ENCODE data around the gene RHBDF2.

The RHBDF2 gene

DNA sequence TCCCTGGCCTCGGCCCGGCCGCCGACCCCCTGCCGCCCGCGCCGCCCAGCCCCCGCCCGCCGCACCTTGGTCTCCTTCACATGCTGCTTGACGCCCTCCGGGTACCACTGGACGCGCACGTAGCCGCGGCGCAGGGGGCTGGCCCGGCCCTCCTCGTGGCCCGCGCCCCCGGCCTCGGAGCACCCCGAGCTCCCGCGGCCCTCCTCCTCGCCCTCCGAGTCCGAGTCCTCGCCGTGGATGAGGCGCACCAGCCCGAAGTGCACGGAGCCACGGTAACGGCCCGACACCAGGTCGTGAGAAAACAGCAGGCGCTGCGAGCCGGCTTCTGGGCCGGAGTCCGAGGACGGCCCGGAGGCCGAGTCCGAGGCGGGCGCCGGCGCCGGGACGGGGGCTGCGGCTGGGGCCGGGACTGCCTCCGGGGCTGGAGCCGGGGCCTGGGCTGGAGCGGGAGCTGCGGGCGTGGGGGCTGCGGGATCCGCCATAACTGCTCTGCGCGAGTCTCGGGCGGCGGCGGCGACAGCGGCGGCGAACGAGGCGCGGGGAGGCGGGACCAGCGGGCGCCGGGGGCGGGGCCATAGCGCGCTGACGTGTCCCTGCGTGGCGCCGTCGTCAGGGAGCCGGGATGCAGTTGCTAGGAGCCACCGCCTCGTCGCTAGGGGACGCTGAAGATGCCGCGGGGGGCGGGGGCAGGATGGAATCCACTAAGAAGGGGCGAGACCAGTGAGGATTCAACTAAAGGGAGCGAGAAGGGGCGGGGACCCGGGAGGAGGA is 48.4 kb downstream of the RHBDF2 start, which contains the start of gene UBE2O:
TSS of gene UBE2O (minus strand) at position 493 of the 771 bp plus-strand sequence. CDS start at position 482, 11 bp downstream.
- FAIRE-seq, result no peak

DNA sequence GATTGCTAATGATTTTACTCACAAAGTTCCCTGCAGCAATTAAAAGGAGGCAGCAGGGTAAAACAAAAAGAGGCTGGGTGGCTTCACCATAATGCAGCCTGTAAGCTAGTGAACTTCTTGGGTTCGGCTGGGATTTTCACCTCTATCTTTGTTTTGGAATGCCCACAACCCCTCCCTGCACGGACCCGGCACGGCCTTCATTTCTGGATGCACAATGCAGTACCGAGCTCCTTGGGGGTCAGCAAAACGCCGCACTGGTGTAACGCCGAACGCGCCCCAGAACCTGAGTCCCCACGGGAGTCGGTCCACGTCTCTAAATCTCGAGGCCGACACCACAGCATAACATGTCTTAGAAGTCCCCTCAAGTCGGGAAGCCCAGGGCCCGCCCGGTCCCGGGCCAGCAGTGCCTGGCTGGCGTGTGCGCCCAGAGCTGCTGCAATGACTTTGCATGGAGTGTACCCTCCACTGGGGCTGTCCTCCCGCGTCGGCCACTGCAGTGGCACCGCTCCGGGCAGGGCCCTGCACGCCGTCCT is 49.0 kb downstream of the RHBDF2 start:
- no peak for FAIRE-seq

DNA sequence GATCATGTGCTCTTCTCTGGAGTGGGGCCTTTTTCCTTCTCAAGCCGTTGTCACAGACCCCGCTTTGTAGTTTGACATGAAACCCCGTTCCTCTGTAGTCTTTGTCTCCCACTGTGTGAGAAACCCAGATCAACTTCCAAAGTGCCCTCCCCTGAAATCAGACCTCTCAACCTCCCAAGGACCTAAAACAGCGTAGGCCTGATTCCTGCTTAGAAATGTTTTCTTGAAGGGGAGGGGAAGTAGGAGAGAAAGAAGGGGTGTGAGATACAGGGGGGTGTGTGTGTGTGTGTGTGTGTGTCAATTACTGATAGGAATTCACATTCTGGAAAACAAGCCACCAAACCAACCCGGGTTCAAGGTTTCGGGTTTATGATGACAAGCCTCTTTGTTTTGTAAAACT is 49.7 kb downstream of the RHBDF2 start:
- no peak for FAIRE-seq

- FAIRE-seq, result no peak
These were observed 52.1 kb downstream of the RHBDF2 start for GRCh38 chr17:76449126-76449525.

GRCh38 chr17:76447931-76448652 is 53.1 kb downstream of the RHBDF2 start:
- FAIRE-seq, result no peak

DNA sequence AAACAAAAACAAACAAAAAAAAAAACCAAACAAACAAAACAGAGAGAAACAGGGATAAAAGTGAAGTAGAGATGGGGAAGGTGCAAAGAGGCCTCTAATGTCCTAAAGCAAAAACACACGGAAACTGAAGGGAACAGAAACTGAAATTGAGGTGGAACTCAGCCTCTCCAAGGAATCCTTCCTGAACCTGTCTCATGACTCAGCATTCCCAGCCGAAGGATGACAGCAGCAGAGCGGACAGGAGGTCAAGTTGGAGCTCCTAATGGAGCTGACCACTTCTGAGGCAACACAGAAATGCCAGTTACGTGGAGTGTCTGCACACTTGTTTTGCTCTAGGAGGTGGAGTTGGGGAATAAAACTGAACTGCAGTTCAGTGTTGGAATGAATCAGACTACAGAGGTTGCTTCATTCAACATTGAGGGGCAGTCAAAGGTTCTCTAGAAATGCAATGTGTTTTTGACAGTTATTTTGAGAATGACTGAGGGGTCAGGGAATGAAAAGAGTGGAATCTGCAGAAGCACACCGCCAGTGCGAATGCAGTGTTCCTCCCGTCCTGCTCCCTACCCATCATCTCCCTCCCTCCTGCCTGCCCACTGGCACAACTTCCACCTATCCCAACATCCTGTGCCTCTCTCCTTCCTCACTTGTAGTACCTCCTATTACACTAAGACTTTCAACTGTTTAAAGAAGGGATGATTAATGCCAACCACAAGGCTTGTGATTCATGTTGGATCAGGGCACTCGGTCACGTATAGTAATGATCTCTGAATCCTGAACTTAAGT is 54.6 kb downstream of the RHBDF2 start:
- FAIRE-seq, result no peak

GRCh38 chr17:76445697-76446448 is 55.4 kb downstream of the RHBDF2 start:
- no peak for FAIRE-seq

DNA sequence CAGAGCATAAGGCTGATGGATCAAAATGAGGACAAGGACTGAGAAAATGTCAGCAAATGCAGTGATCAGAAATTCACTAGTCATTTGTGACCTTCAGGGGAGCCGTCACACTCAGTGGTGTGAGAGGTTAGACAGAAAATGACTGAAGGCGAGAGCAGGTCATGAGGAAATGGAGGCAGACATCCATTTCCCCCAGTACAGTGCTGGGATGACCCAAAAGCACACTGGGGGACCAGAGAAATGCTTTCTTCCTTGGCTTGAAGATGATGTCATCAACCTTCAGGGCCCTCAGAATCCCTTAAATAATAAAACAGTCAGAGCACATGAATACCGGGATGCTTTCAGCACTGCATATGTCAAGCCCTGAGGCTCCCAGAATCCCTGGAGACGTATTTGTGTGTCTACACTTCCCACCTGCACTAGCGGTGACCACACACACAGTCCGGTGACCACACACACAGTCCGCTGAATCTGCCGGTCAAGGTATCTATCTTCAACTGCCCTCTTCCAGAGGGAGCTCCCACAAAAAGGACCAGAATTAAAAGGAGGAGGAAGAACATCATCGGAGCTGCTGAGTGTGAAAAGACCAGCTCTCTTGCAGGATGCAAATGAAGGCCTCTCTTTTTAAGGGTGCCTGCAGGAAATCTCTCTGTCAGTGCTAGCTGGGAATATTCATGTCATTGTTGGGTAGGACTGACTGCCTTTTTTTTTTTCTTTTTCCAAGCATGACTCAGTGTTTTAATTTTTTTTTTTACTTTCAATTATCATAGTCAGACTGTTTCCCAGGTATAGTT is 56.5 kb downstream of the RHBDF2 start:
- FAIRE-seq, result no peak

DNA sequence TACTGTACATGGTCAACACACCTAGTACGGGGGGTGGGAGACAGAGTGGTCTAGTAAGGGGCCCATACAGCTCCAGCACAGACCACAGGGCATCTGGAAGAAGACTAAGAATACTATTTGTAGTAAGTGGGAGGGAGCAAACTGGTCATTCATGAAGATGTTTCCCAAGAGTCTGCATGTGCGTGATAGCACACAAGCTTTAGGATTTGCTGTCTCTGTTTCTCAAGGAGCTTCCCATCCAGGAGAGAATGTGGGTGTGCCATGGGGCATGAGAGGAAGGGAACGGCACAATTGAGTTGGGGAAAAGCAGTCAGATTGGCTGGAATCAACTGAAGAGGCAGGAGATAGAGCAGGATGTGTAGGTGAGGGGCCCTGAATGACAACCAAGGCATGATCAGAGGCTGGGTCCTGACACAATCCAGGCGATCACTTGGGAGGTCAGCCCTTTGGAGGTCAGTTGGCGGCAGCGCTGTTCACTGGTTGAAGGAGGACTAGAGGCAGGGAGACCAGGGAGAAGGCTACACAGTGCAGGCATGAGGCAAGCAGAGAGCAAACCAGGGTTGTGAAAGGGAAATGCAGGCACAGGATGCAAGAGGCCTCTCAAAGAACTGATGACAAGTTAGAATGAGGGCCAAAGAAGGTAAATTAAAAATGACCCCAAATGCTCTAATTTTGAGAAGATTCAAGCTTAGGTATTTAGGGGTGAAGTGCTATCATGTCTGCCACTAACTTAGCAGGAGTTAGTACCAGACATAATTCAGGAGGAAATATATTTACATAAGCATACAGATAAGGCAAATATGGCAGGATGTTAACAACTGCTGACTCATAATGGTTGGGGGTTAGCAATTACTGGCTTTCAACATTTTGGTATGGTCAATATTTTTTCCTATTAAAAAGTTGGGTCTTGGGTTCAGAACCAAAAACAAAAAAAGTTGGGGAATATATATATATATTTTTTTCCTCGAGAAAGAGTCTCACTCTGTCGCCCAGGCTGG is 58.6 kb downstream of the RHBDF2 start:
- FAIRE-seq, result no peak

- no peak for FAIRE-seq
These were observed 59.4 kb downstream of the RHBDF2 start for GRCh38 chr17:76441686-76442340.

- no peak for FAIRE-seq
These were observed 60.4 kb downstream of the RHBDF2 start for GRCh38 chr17:76440751-76441362.

DNA sequence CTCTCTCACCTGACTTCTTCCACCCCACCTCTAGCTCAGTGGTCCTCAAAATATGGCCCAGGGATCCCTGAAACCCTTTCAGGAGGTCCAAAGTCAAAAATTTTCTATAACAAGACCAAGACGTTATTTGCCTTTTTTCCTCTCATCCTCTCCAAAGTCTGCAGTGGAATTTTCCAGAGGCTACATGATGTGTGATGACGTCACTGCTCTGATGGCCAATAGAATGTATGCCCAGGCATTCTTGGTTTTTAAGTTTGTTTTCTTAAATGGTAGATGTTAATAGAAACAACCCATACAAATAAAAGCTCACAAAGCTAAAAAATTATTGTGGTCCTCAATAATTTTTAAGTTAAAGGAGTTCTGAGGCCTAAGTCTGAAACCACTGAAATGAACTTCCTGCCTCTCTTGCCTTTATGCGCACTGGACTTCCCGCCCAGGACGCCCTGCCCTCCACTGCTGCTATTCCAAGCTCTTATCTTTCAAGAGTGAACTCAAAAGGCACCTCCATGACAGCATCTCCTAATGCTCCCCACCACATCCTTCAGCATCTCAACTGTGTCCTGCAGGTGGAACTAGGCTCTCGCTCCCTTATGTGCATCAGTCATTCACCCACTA is 61.8 kb downstream of the RHBDF2 start:
- FAIRE-seq, result no peak

DNA sequence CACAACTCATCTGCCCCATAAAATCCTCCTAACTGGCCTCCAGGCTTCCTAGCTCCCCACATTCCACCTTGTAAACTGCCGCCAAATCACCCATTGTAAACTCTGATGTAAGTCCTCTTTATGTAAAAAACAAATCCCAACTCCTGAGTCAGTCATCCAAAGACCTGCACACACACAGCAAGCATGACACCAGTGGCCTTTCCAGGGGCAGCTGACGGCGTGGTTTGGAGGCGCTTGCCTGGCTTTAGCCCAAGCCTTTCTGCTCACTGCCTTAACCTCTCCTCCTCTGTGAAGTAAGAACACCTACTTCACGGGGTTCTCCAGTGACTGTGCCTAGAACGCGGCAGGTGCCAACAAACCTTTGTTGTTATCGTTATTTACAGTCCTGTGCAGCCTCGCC is 62.3 kb downstream of the RHBDF2 start:
- FAIRE-seq, result no peak

DNA sequence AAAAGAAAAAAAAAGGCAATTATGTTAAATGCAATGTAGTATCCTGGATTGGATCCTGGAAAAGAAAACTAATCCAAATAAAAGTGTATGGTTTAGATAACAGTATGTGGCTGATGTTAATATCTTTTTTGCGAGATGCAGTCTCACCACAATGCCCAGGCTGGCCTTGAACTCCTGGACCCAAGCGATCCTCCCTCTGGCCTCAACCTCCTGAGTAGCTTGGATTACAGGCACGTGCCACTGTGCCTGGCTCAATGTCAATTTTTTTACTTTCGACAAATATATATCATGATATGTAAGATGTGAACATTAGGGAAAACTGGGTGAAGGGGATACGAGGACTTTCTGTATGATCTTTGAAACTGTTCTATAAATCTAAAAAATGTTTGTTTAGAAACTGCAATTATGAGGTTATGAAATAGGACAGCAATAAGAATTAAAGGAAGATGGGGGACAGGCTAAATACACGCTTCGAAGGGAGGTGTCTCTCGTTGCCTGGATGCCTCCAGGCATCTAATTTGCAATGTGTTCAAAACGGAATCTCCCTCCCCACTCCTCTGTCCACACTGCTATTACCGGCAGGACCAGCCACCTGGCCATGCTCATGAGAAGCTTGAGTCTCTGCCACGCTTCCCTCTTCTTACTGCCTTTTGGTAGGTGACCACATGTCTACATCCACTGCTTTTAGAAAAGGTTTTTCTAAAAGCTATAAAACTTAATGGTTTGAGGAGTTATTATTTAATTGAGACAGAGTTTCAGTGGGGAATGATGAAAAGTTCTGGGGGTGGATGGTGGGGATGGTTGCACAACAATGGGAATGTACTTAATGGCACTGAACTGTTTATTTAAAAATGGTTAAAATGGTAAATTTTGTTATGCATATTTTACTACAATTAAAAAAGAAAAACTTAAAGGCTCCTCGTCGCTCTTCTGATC is 63.5 kb downstream of the RHBDF2 start:
- no peak for FAIRE-seq

GRCh38 chr17:76435751-76436150 is 65.5 kb downstream of the RHBDF2 start:
- FAIRE-seq, result no peak

DNA sequence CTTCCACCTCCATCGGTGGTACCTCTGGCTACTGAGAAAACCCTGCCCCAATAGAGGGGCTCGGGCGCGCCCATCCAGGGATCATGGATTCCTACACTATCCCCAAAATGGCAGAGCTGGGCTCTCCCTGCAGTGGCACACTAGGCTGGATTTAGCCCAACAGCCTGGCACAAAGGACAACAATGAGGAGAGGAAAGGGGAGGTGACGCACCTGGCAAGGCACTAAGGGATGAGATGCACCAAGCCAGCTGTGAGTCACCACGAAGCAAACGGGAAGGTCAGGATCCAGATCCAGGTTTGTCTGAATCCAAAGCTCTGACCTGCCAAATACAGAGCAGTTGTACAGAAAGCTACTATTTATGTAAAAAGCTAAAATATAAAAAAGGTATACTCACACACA is 66.4 kb downstream of the RHBDF2 start:
- no peak for FAIRE-seq

DNA sequence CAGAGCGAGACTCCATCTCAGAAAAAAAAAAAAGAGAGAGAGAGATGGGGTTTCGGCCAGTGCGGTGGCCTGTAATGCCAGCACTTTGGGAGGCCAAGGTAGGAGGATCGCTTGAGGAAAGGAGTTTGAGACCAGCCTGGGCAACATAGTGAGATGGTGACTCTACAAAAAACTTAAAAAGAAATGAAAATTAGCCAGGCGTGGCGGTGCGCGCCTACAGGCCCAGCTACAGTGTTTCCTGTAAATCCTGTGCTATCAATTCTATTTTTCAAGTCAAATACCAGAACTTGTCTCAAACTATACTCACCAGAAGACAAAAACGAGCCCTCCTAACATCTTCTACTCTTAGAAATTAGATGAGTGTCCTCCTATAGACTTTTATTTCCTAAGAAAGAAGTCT is 67.5 kb downstream of the RHBDF2 start:
- FAIRE-seq, result no peak

Data from endometrium (tissue), 2 donors.